ENCODE measurements around the gene EPS8L2. TPM values are rescaled to one million over a fixed set of nuclear protein-coding genes. Genes with fewer than 3 reads are reported as not detected.
"Not testable (repeated sequence)": the region's sequence is repeated elsewhere in the genome, so short reads cannot be mapped to it uniquely, and the experiment has no call there.

The EPS8L2 gene
- total RNA-seq, 1 donor from 2014 or later = 16.8 TPM

DNA sequence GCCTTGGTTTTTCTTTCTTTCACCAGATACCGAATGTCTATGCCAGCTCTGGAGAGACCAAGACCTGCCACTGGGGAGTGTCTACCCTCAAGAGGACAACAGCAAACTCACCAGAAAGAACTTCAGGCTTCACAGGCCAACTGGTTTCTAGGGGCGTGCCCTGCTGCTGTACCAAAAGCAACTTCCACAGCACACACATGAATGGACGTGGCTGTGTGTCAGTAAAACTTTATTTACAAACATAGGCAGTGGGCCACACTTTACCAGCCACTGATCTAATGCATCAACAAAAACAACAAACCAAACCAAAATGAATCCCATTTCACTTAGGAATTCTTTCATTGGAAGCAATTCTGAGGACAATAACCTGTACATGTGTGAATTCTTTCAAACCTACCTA, 27.7 kb upstream of the EPS8L2 start:
- intact Hi-C loops (cut with micrococcal nuclease) = no loop called here
- Mint-ChIP-seq H3K36me3 (ENCODE audit: low read depth) (peaks cover 34% of the 10 kb centered on the region), H3K4me3 (no peak overlapping the region), H3K27me3 (ENCODE audit: insufficient read depth) (no peaks in the 10 kb centered on the region), H3K27ac (no peak overlapping the region), H3K9me3 (no peaks in the 10 kb centered on the region), H3K4me1 (ENCODE audit: low read depth) (no peaks in the 10 kb centered on the region)
- no peak for DNase-seq (ENCODE audit: low spot score)

DNA sequence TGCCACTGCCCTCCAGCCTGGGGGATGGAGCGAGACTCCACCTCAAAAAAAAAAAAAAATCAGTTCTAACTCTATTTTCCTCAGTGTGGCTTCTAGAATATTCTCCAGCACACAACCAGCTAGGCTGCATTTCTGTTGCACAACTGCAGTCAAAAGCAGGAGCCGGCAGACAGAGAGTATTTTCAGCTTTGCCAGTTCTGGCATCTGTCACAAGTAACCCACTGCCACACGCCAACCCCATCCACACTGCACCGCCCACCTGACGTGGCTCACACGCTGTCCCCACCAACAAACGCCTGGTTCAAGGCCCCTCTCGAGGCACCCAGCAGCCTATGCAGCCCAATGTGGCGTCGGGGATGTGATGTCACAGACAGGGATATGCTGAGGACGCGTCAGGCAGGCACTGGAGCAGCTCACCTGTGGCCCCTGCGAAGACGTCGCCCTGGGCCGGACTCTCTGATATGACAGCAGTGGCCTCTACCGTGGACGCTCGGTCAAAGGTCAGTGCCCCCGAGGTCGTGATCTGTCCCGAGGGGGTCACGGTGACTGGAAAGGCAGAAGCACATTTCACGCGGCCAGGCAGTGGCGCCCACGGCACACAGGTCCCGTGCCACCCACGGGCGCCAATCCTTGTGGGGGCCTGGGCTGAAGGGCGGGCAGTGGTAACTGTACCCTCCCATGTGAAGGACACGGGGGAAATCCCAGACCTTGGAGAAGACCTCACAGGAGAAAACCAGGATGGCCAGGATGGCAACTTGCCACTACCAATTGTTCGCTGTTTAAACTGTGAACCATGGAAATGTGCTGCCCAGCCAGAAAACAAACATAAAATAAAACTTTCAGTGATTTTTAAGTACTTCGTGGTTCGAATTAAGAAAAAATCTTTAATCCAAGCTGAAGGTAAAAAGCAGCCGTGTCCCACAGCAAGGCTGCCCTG, 26.5 kb upstream of the EPS8L2 start:
- H3K36me3 Mint-ChIP-seq (ENCODE audit: low read depth) = peaks cover 36% of the 10 kb centered on the region
- H3K9me3 Mint-ChIP-seq = no peaks in the 10 kb centered on the region
- H3K27me3 Mint-ChIP-seq (ENCODE audit: insufficient read depth) = no peaks in the 10 kb centered on the region

DNA sequence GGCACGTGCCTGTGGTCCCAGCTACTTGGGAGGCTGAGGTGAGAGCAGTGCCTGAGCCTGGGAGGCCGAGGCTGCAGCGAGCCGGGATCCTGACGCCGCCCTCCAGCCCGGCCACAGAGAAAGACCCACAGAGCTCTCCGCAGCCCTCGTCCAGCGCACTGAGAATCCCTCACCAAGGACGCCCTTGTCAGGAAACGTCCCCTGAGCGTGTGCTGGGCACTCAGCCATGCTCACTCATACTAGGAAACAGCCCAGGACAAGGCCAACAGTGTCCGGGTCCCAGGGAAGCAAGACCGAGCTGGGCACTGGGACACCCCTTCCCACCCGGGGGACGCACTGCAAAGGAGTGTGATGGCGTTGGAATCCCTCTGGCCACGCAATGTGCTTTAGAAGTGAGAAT, 25.6 kb upstream of the EPS8L2 start:
- Mint-ChIP-seq H3K9me3 (no peaks in the 10 kb centered on the region), H3K4me1 (ENCODE audit: low read depth) (no peaks in the 10 kb centered on the region), H3K36me3 (ENCODE audit: low read depth) (peaks cover 39% of the 10 kb centered on the region), H3K4me3 (no peak overlapping the region), H3K27me3 (ENCODE audit: insufficient read depth) (no peaks in the 10 kb centered on the region), H3K27ac (no peak overlapping the region)
- no peak for DNase-seq (ENCODE audit: low spot score)
- intact Hi-C loops (cut with micrococcal nuclease) = no loop called here

More for the DNA sequence above, 26.5 kb upstream of the EPS8L2 start:
- no peak overlapping the region for H3K4me3 Mint-ChIP-seq
- intact Hi-C loops (cut with micrococcal nuclease) = no loop called here
- DNase-seq (ENCODE audit: low spot score) = no peak
- H3K27ac Mint-ChIP-seq = no peak overlapping the region
- H3K4me1 Mint-ChIP-seq (ENCODE audit: low read depth) = no peaks in the 10 kb centered on the region

DNA sequence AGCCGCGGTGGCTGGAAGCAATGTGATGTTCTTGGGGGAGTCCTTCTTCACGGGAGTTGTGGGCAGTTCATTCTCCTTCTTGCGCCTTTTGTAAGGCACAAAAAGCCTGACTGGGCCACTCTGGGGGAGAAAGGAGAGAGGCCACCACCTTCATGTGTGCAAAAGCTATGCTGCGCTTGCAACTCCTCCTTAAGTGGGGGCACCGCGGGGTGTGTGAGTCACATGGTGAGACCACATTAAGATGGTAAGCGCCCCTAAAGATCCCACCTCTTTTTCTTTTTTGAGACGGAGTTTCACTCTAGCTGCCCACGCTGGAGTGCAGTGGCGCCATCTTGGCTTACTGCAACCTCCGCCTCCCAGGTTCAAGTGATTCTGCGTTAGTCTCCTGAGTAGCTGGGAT, 25.1 kb upstream of the EPS8L2 start:
- H3K36me3 Mint-ChIP-seq (ENCODE audit: low read depth) = peaks cover 39% of the 10 kb centered on the region

DNA sequence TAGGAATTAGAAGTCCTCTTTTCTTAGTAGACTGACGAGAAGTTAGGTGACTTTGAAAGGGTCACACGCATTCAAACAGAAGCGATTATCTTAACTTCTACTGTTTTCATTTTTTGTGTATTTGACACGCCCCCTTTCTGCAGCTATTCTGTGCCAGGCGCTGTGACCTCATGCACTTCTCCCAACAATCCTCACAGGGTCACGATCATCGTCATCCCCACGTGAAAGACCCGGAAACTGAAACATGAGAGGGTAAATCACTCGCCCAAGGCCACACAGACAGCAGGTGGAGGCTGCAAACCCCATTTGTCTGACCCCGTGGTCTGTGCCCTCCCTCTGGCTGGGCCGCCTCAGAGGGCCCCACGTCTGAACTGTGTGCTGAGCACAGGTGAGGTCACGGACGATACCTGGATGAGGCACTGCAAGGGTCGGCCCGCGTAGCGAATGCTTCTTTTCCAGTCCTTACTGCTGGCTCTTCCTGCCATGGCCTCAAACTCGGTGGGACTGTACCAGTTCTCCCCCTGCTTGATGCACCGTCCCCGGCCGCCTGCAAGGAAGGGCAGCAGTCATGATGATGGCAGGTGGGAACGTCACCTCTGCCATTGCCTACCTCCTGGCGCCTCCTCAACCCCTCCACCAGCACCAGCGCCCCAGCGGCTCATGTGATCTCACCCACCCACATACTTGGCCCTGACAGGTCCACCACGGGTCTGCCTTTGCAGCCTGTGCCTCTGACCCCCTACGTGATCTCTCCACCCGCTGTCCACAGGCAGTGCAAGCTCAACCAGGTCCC, 19.4 kb upstream of the EPS8L2 start:
- intact Hi-C loops (cut with micrococcal nuclease) = no loop called here
- Mint-ChIP-seq H3K4me3 (no peak overlapping the region), H3K27me3 (ENCODE audit: insufficient read depth) (no peaks in the 10 kb centered on the region), H3K36me3 (ENCODE audit: low read depth) (peaks cover 49% of the 10 kb centered on the region), H3K9me3 (no peaks in the 10 kb centered on the region), H3K27ac (no peak overlapping the region), H3K4me1 (ENCODE audit: low read depth) (peaks cover 12% of the 10 kb centered on the region)
- no peak for DNase-seq (ENCODE audit: low spot score)

More for the DNA sequence above, 25.1 kb upstream of the EPS8L2 start:
- Mint-ChIP-seq H3K4me1 (ENCODE audit: low read depth) (no peaks in the 10 kb centered on the region), H3K9me3 (no peaks in the 10 kb centered on the region), H3K27me3 (ENCODE audit: insufficient read depth) (no peaks in the 10 kb centered on the region), H3K4me3 (no peak overlapping the region), H3K27ac (no peak overlapping the region)
- intact Hi-C loops (cut with micrococcal nuclease) = no loop called here
- DNase-seq (ENCODE audit: low spot score) = no peak

DNA sequence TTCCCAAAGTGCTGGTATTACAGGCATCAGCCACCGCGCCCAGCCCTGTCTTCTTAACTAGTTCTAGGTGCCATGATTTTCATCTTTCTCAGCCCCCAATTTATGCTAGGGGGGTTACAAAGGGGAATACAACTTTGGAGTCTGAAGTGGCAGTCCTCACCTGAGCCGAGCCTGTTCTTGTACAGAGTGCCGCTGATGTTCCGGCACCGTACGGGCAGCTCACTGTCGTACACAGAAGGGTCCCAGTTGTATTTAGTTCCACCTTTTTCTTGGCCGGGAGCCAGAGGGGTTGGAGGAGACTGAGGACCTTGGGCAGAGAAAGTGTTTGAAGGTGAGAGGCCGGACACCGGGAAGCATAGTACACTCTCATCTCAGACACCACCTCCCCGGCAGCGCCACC, 18.3 kb upstream of the EPS8L2 start:
- peaks cover 46% of the 10 kb centered on the region for H3K36me3 Mint-ChIP-seq (ENCODE audit: low read depth)
- no peak overlapping the region for H3K27ac Mint-ChIP-seq
- H3K4me1 Mint-ChIP-seq (ENCODE audit: low read depth) = peaks cover 21% of the 10 kb centered on the region
- no peaks in the 10 kb centered on the region for H3K9me3 Mint-ChIP-seq
- intact Hi-C loops (cut with micrococcal nuclease) = no loop called here
- no peak overlapping the region for H3K4me3 Mint-ChIP-seq
- DNase-seq (ENCODE audit: low spot score) = no peak
- H3K27me3 Mint-ChIP-seq (ENCODE audit: insufficient read depth) = no peaks in the 10 kb centered on the region

DNA sequence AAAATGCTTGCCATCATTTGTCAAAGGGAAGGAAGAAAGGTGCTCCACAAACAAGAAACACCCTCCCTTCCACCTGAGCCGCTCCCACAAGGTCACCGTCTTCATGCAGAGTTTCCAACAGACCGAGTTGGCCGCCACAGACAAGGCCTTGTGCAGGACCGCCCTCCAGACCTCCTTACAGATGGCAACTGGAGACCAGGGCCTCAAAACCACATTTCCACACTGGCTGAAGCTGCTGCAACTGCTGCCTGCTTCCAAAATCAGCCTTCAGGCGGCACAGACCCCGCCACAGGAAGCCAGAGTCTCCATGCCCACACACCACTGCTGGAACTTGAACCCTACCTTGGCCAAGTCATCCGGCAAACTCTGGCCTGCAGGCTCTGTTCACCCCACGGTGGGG, 17.4 kb upstream of the EPS8L2 start:
- intact Hi-C loops (cut with micrococcal nuclease) = no loop called here
- DNase-seq (ENCODE audit: low spot score) = no peak
- H3K4me1 Mint-ChIP-seq (ENCODE audit: low read depth) = peaks cover 30% of the 10 kb centered on the region
- no peaks in the 10 kb centered on the region for H3K9me3 Mint-ChIP-seq
- no peak overlapping the region for H3K27ac Mint-ChIP-seq
- H3K27me3 Mint-ChIP-seq (ENCODE audit: insufficient read depth) = peaks cover 2% of the 10 kb centered on the region
- no peak overlapping the region for H3K4me3 Mint-ChIP-seq
- peaks cover 44% of the 10 kb centered on the region for H3K36me3 Mint-ChIP-seq (ENCODE audit: low read depth)

DNA sequence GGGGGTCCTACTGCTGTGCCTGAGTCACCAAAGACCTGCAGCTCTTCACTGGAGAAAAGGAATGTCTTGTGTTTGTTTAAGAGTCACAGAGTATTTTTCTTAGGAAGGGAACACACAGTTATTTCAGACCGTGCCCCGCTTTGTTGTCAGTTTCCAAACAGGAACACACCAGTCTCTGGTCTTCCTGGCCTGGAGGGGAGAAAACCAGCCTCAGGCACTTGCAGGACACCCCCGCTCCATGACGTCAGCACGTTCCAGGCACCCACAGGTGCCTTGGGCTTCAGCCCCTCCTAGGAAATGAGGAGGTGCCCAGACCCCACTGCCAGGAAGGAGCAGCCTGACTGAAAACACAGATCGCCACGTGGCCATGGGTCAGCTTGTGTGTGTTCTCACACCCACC, 16.4 kb upstream of the EPS8L2 start:
- Mint-ChIP-seq H3K27ac (no peak overlapping the region), H3K9me3 (no peaks in the 10 kb centered on the region), H3K36me3 (ENCODE audit: low read depth) (peaks cover 36% of the 10 kb centered on the region), H3K4me3 (no peak overlapping the region), H3K27me3 (ENCODE audit: insufficient read depth) (peaks cover 2% of the 10 kb centered on the region), H3K4me1 (ENCODE audit: low read depth) (peaks cover 32% of the 10 kb centered on the region)
- no peak for DNase-seq (ENCODE audit: low spot score)
- intact Hi-C loops (cut with micrococcal nuclease) = loop anchor here (10.0 kb wide), 1 partner anchor 695 kb away; the partner anchor contains the start of gene BRSK2

DNA sequence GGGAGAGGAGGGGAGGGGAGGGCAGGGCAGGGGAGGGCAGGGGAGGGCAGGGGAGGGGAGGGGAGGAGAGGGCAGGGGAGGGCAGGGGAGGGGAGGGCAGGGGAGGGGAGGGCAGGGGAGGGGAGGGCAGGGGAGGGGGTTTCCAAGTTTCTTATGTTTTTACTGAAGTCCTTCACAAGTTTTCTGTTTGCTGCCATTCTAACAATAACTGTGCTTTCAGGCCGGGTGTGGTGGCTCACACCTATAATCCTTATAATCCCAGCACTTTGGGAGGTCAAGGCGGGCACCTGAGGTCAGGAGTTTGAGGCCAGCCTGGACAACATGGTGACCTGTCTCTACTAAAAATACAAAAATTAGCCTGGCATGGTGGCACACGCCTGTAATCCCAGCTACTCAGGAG, 15.8 kb upstream of the EPS8L2 start:
- Mint-ChIP-seq H3K4me1 (ENCODE audit: low read depth) (peaks cover 32% of the 10 kb centered on the region), H3K36me3 (ENCODE audit: low read depth) (peaks cover 33% of the 10 kb centered on the region), H3K27ac (peak overlapping the region; percentile 48)
- not testable (repeated sequence) for H3K9me3 Mint-ChIP-seq; H3K27me3 Mint-ChIP-seq (ENCODE audit: insufficient read depth); DNase-seq (ENCODE audit: low spot score); H3K4me3 Mint-ChIP-seq
- intact Hi-C loops (cut with micrococcal nuclease) = loop anchor here (10.0 kb wide), 1 partner anchor 695 kb away; the partner anchor contains the start of gene BRSK2

DNA sequence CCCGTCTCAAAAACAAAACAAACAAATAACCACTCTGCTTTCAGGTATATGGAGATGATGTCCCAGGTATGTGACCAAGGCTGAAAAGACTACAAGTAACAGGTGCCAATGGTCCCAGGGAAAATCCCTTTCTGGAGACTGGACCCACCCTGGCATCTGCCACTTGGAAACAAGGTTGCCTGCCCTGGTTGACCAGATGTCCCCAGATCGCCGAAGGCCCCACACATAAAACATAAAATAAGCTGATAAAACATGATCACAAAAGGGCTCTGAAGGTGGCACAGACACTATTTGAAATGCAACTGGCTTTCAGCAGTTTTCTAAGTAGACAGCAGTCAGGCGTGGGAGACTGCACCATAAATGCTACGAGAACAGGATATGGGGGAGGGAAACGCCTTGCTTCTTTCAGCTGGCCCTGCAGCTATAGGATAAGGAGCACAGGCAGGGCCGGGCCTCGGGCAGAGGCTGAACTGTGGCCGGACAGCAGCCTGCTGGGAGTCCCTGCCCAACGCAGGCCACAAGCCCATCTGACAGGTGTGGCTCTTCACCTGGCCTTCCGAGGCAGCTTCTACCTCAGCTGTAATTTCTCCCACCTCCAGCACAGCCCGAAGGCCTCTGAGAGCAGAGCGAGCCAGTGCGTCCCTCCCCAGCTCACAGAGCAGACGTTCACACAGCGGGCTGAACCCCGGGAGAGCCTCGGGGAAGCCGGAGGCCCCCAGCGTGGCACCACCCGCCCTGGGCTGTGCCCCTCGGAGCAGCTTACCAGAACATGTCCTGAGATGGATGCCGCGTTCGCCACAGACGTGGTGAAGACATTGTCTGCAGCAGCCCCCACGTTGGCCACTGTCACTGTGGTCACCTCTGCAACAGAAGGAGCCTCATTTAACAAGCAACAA, 15.0 kb upstream of the EPS8L2 start:
- peak overlapping the region; percentile 67 for H3K27ac Mint-ChIP-seq
- no peak for DNase-seq (ENCODE audit: low spot score)
- H3K4me3 Mint-ChIP-seq = peak overlapping the region; percentile 30
- intact Hi-C loops (cut with micrococcal nuclease) = loop anchor here (10.0 kb wide), 1 partner anchor 694 kb away; the partner anchor contains the start of gene BRSK2
- peaks cover 32% of the 10 kb centered on the region for H3K4me1 Mint-ChIP-seq (ENCODE audit: low read depth)
- H3K27me3 Mint-ChIP-seq (ENCODE audit: insufficient read depth) = peaks cover 2% of the 10 kb centered on the region
- H3K9me3 Mint-ChIP-seq = no peaks in the 10 kb centered on the region
- peaks cover 33% of the 10 kb centered on the region for H3K36me3 Mint-ChIP-seq (ENCODE audit: low read depth)

DNA sequence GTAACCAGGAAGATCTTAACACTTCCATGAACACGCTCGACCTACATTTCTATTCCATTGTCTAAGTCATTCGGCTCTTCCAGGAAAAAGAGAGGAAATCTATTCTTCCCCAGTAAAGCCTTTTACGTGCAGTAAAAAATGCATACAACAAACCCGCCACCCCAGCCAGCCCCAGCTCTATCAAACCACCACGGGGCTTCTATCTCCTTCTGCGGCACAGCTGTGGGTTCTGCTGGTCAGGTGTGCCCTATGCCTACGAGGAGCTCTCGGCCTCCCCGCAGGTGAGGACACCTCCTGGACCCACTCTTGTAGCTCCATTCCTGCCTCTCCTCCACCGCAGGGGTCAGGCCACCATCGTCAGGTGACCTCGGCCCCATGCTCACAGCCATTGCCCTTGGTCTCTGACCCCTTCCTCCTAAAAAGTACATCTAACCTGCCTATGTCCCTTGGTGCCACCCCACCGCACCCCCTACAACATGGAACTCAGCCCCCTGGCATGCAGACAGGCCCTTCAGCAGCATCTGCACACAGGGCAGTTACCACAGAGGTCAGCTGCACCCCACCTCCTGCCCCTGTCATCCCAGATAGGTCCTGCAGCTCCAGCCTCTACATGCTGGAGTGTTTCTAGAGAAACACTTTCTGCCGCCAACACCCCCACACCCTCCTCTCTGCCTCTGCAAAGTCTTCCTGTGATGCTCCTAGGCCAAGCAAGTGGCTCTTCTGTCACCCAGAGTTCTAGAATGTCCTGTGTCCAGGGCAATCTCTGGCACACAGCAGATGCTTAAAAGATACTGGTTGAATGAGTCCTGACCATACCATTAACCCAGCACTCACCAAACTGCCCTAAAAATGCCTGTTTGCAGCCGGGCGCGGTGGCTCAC, 14.1 kb upstream of the EPS8L2 start:
- Mint-ChIP-seq H3K27me3 (ENCODE audit: insufficient read depth) (peaks cover 2% of the 10 kb centered on the region), H3K27ac (peak overlapping the region; percentile 56), H3K4me1 (ENCODE audit: low read depth) (peaks cover 37% of the 10 kb centered on the region), H3K36me3 (ENCODE audit: low read depth) (peaks cover 26% of the 10 kb centered on the region), H3K4me3 (peak overlapping the region; percentile 88), H3K9me3 (no peaks in the 10 kb centered on the region)
- no peak for DNase-seq (ENCODE audit: low spot score)
- intact Hi-C loops (cut with micrococcal nuclease) = loop anchor here (10.0 kb wide), 1 partner anchor 693 kb away; the partner anchor contains the start of gene BRSK2

Measured in activated T-helper 1 cell treated with anti-CD3 and anti-CD28 coated beads, Interleukin-12 subunit alpha, Interleukin-12 subunit beta, Interleukin-2, Interleukin-4 antibody, amounts not matched to agents 30 ng/mL and 10 ng/mL and 1 ng/mL, durations not matched to agents 14 hours and 24 hours and 36 hours (primary cell).